WTC11 (cell line): ENCODE data around the gene PIANP. TPM values are rescaled to one million over a fixed set of nuclear protein-coding genes. Genes with fewer than 3 reads are reported as not detected.

Experiments
- ATAC-seq: fragments of 200-7000 bp; cut with Tn5 transposase; 2 replicates; pipeline ENCODE4 v1.10.0; 2021; ENCODE audit warnings: mild to moderate bottlenecking, moderate library complexity
- CTCF ChIA-PET: fragments of 300-600 bp; sonication (Branson Sonifier 250); formaldehyde crosslinking; loops from one replicate; lab custom pipeline; 2021; ENCODE audit warnings: antibody characterized with exemption; lab: Charles Lee
- POLR2A ChIA-PET: fragments of 350-600 bp; sonication (Branson Sonifier 250); formaldehyde crosslinking; loops from one replicate; lab custom pipeline; 2021; ENCODE audit warnings: antibody characterized with exemption; lab: Charles Lee
- DNase-seq: peaks from one replicate; pipeline ENCODE4 v3.0.0; 2021; ENCODE audit warnings: low spot score
- H3K27ac Mint-ChIP-seq: 2 replicates; pipeline ENCODE4 v1.8.0; 2021; ENCODE audit warnings: mixed read lengths
- H3K27me3 Mint-ChIP-seq: 2 replicates; pipeline ENCODE4 v1.8.0; 2021; ENCODE audit warnings: low read depth, mild to moderate bottlenecking, moderate library complexity, mixed read lengths
- H3K36me3 Mint-ChIP-seq: 2 replicates; pipeline ENCODE4 v1.8.0; 2021; ENCODE audit warnings: mixed read lengths
- H3K4me1 Mint-ChIP-seq: 2 replicates; pipeline ENCODE4 v1.8.0; 2022; ENCODE audit warnings: mixed read lengths
- H3K4me3 Mint-ChIP-seq: 2 replicates; pipeline ENCODE4 v1.8.0; 2021; ENCODE audit warnings: mild to moderate bottlenecking, moderate library complexity, mixed read lengths
- H3K9me3 Mint-ChIP-seq: 2 replicates; pipeline ENCODE4 v1.8.0; 2021; ENCODE audit warnings: mixed read lengths
- CBFB ChIP-seq: sonication (generic); formaldehyde crosslinking; IDR thresholded peaks from 2 replicates; pipeline ENCODE4 v1.8.1; 2022; ENCODE audit warnings: mild to moderate bottlenecking, low read depth, missing genetic modification reagents
- CREM ChIP-seq: sonication (generic); formaldehyde crosslinking; IDR thresholded peaks from 2 replicates; pipeline ENCODE4 v1.8.1; 2022; ENCODE audit warnings: mild to moderate bottlenecking, missing genetic modification reagents, moderate library complexity
- ELF4 ChIP-seq: sonication (generic); formaldehyde crosslinking; IDR thresholded peaks from 2 replicates; pipeline ENCODE4 v1.8.1; 2022; ENCODE audit warnings: low read depth, mild to moderate bottlenecking, moderate library complexity, missing genetic modification reagents
- EMX1 ChIP-seq: fragments of 250-450 bp; sonication (Bioruptor Pico); IDR thresholded peaks from 2 replicates; pipeline ENCODE4 v1.8.0; 2021; ENCODE audit warnings: mild to moderate bottlenecking
- ESRRA ChIP-seq: sonication (generic); formaldehyde crosslinking; IDR thresholded peaks from 2 replicates; pipeline ENCODE4 v1.8.1; 2022; ENCODE audit warnings: mild to moderate bottlenecking, missing genetic modification reagents, borderline replicate concordance
- GTF2I ChIP-seq: fragments of 250-450 bp; sonication (Bioruptor Pico); conservative IDR thresholded peaks from 2 replicates; pipeline ENCODE4 v1.4.0; 2021; ENCODE audit warnings: mild to moderate bottlenecking
- JUN ChIP-seq: sonication (generic); formaldehyde crosslinking; IDR thresholded peaks from 2 replicates; pipeline ENCODE4 v1.8.0; 2023; ENCODE audit warnings: mild to moderate bottlenecking, missing genetic modification reagents
- MXD4 ChIP-seq: fragments of 250-450 bp; sonication (Bioruptor Pico); IDR thresholded peaks from 2 replicates; pipeline ENCODE4 v1.8.0; 2021; ENCODE audit warnings: mild to moderate bottlenecking, moderate library complexity, borderline replicate concordance
- RELA ChIP-seq: sonication (generic); formaldehyde crosslinking; IDR thresholded peaks from 2 replicates; pipeline ENCODE4 v1.8.1; 2022; ENCODE audit warnings: missing genetic modification reagents, mild to moderate bottlenecking, borderline replicate concordance
- RORB ChIP-seq: fragments of 250-450 bp; sonication (Bioruptor Pico); IDR thresholded peaks from 2 replicates; pipeline ENCODE4 v1.9.0; 2021; ENCODE audit warnings: mild to moderate bottlenecking
- SMAD4 ChIP-seq: sonication (generic); formaldehyde crosslinking; IDR thresholded peaks from 2 replicates; pipeline ENCODE4 v1.8.0; 2022; ENCODE audit warnings: mild to moderate bottlenecking, missing genetic modification reagents
- SP1 ChIP-seq: sonication (generic); formaldehyde crosslinking; conservative IDR thresholded peaks from 2 replicates; pipeline ENCODE4 v1.8.1; 2022; ENCODE audit warnings: missing genetic modification reagents
- TCF7 ChIP-seq: sonication (generic); formaldehyde crosslinking; IDR thresholded peaks from 2 replicates; pipeline ENCODE4 v1.8.0; 2022; ENCODE audit warnings: mild to moderate bottlenecking, low read depth, missing genetic modification reagents, moderate library complexity
- ZNF121 ChIP-seq: sonication (generic); formaldehyde crosslinking; IDR thresholded peaks from 2 replicates; pipeline ENCODE4 v1.8.0; 2023; ENCODE audit warnings: missing genetic modification reagents
- ZNF138 ChIP-seq: sonication (generic); formaldehyde crosslinking; conservative IDR thresholded peaks from 2 replicates; pipeline ENCODE4 v1.8.1; 2022; ENCODE audit warnings: mild to moderate bottlenecking, moderate library complexity, missing genetic modification reagents
- ZNF671 ChIP-seq: fragments of 250-450 bp; sonication (Bioruptor Pico); IDR thresholded peaks from 2 replicates; pipeline ENCODE4 v1.8.0; 2021; ENCODE audit warnings: mild to moderate bottlenecking
- total RNA-seq: library from RNA; stranded (reverse); gene quantifications from 3 replicates; pipeline ENCODE4 v1.2.3, GENCODE V29; 2021
- TF ChIP-seq, protein P1 (sequence below): sonication (generic); formaldehyde crosslinking; IDR thresholded peaks from 2 replicates; pipeline ENCODE4 v1.8.1; 2022; ENCODE audit warnings: low read depth, mild to moderate bottlenecking, moderate library complexity, missing genetic modification reagents, borderline replicate concordance
- TF ChIP-seq, protein P2 (sequence below): sonication (generic); formaldehyde crosslinking; IDR thresholded peaks from 2 replicates; pipeline ENCODE4 v1.8.1; 2022; ENCODE audit warnings: mild to moderate bottlenecking, moderate library complexity, missing genetic modification reagents
- TF ChIP-seq, protein P3 (sequence below): sonication (generic); formaldehyde crosslinking; IDR thresholded peaks from 2 replicates; pipeline ENCODE4 v1.8.0; 2022; ENCODE audit warnings: mild to moderate bottlenecking, missing genetic modification reagents
- TF ChIP-seq, protein P4 (sequence below): sonication (generic); formaldehyde crosslinking; IDR thresholded peaks from 2 replicates; pipeline ENCODE4 v1.8.1; 2023; ENCODE audit warnings: mild to moderate bottlenecking, missing genetic modification reagents, moderate library complexity
- TF ChIP-seq, protein P5 (sequence below): sonication (generic); formaldehyde crosslinking; IDR thresholded peaks from 2 replicates; pipeline ENCODE4 v1.8.0; 2022; ENCODE audit warnings: mild to moderate bottlenecking, missing genetic modification reagents
- TF ChIP-seq, protein P6 (sequence below): sonication (generic); formaldehyde crosslinking; conservative IDR thresholded peaks from 2 replicates; pipeline ENCODE4 v1.8.1; 2022; ENCODE audit warnings: mild to moderate bottlenecking, missing genetic modification reagents
- TF ChIP-seq, protein P7 (sequence below): fragments of 250-450 bp; sonication (Bioruptor Pico); IDR thresholded peaks from 2 replicates; pipeline ENCODE4 v2.1.2; 2022; ENCODE audit warnings: mild to moderate bottlenecking, moderate library complexity

Gene PIANP
- total RNA-seq, 1 experiment from 2014 or later = 7.7 TPM

DNA sequence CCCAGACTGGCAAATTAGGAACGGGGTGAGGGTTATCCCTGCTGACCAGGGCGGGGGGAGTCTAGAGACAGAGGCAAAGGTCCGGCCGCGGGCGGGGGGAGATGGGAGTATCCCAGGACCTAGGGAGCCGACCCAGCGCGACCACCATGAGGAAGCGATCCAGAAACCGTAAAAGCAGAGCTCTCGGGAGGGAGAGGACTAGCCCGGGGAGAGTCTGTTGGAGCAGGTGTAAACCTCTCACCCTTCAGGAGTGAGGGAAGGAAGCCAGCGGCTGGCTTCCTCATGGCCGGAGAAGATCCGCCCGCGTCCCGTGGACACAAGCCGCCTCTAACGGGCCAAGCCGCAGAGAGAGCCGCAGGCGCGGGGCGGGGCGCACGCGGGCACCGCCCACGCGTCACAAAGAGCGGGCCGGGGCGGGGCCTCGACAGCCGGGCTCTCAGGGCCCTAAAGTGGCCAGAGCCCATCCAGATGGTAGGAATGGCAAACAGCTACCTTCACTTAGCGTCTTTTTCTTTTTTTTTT is 53.5 kb downstream of the PIANP start, which contains the start of gene ACRBP (continued):
- TF ChIP-seq, protein P1, sequence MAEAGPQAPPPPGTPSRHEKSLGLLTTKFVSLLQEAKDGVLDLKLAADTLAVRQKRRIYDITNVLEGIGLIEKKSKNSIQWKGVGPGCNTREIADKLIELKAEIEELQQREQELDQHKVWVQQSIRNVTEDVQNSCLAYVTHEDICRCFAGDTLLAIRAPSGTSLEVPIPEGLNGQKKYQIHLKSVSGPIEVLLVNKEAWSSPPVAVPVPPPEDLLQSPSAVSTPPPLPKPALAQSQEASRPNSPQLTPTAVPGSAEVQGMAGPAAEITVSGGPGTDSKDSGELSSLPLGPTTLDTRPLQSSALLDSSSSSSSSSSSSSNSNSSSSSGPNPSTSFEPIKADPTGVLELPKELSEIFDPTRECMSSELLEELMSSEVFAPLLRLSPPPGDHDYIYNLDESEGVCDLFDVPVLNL = no peak
- TF ChIP-seq ZNF138 = no peak
- TF ChIP-seq, protein P2, sequence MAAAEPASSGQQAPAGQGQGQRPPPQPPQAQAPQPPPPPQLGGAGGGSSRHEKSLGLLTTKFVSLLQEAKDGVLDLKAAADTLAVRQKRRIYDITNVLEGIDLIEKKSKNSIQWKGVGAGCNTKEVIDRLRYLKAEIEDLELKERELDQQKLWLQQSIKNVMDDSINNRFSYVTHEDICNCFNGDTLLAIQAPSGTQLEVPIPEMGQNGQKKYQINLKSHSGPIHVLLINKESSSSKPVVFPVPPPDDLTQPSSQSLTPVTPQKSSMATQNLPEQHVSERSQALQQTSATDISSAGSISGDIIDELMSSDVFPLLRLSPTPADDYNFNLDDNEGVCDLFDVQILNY = 0 out of 2 replicates have a peak, but pooled peaks have one; percentile 20
- TF ChIP-seq, protein P3, sequence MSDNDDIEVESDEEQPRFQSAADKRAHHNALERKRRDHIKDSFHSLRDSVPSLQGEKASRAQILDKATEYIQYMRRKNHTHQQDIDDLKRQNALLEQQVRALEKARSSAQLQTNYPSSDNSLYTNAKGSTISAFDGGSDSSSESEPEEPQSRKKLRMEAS (CRISPR knock-in tag) = 0 out of 2 replicates have a peak, but pooled peaks have one; percentile 28
- no peak for TF ChIP-seq EMX1 (CRISPR knock-in tag)
- TF ChIP-seq GTF2I = no peak
- no peak for TF ChIP-seq MXD4 (CRISPR knock-in tag)
- TF ChIP-seq, protein P4, sequence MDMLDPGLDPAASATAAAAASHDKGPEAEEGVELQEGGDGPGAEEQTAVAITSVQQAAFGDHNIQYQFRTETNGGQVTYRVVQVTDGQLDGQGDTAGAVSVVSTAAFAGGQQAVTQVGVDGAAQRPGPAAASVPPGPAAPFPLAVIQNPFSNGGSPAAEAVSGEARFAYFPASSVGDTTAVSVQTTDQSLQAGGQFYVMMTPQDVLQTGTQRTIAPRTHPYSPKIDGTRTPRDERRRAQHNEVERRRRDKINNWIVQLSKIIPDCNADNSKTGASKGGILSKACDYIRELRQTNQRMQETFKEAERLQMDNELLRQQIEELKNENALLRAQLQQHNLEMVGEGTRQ (CRISPR knock-in tag) = peak; percentile 20; the same call in 1 of the 2 replicates
- no peak for TF ChIP-seq ELF4 (CRISPR knock-in tag)
- no peak for TF ChIP-seq RORB (CRISPR knock-in tag)
- no peak for TF ChIP-seq CREM
- no peak for TF ChIP-seq ESRRA (CRISPR knock-in tag)
- no peak for TF ChIP-seq JUN (CRISPR knock-in tag)
- TF ChIP-seq ZNF121 (CRISPR knock-in tag) = no peak
- no peak for TF ChIP-seq CBFB (CRISPR knock-in tag)
- TF ChIP-seq, protein P5, sequence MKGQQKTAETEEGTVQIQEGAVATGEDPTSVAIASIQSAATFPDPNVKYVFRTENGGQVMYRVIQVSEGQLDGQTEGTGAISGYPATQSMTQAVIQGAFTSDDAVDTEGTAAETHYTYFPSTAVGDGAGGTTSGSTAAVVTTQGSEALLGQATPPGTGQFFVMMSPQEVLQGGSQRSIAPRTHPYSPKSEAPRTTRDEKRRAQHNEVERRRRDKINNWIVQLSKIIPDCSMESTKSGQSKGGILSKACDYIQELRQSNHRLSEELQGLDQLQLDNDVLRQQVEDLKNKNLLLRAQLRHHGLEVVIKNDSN (CRISPR knock-in tag) = peak; percentile 39; the same call in 1 of the 2 replicates
- TF ChIP-seq SP1 (CRISPR knock-in tag) = peak; percentile 59

DNA sequence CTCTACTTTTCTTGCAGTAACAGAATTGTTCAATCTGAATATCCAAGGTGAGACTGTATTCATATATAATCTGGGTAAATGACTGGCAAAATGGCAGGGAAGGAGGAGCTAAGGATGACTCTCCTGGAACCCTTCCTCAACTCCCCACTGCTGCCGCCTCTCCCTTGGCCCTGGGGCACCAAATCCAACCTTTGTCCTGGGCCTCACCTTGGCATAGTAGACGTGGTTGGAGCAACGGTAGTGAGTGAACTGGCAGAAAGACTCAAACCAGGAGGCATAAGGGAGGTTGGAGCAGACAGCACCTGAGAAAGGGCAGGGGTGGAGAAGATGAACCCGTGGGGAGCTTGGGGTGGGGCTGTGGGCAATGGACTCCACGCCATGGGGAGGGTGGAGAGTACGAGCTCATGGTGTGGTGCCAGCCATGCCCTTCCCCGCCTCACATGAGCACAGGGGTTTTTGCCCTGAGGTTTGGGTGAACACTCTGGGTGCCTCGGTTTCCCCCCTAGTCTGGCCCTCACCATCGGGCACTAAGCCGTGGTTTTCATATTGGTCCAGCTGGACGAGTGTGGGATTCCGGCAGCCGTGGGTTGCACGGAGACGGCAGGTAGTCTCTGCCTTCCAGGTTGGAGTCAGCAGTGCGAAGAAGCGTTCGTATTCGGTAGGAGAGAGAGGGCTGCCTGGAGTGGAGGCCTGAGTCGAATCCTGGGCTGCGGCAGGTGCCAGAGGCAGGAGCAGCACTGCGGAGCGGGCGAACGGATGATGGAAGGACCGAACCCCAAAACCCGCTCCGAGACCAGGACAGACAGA is 54.1 kb downstream of the PIANP start:
- ATAC-seq (peak; percentile 36), DNase-seq (peak; percentile 33)
- peaks cover 13% of the 10 kb centered on the region for H3K36me3 Mint-ChIP-seq
- H3K4me1 Mint-ChIP-seq = peaks cover 11% of the 10 kb centered on the region
- peak overlapping the region; percentile 87 for H3K4me3 Mint-ChIP-seq
- CTCF ChIA-PET = interaction anchor here (0.7 to 6.2 kb wide), 9 partner anchors 11 to 179 kb away, joined by 3 to 111 read pairs (median 4); partner anchors contain the start of gene LPAR5
- TF ChIP-seq ZNF121 (CRISPR knock-in tag) (no peak), ZNF671 (CRISPR knock-in tag) (no peak), RELA (CRISPR knock-in tag) (no peak), RORB (CRISPR knock-in tag) (no peak), TCF7 (no peak), SMAD4 (no peak)
- TF ChIP-seq, protein P6, sequence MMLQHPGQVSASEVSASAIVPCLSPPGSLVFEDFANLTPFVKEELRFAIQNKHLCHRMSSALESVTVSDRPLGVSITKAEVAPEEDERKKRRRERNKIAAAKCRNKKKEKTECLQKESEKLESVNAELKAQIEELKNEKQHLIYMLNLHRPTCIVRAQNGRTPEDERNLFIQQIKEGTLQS (CRISPR knock-in tag) = no peak
- TF ChIP-seq, protein P1 = no peak
- TF ChIP-seq, protein P7, sequence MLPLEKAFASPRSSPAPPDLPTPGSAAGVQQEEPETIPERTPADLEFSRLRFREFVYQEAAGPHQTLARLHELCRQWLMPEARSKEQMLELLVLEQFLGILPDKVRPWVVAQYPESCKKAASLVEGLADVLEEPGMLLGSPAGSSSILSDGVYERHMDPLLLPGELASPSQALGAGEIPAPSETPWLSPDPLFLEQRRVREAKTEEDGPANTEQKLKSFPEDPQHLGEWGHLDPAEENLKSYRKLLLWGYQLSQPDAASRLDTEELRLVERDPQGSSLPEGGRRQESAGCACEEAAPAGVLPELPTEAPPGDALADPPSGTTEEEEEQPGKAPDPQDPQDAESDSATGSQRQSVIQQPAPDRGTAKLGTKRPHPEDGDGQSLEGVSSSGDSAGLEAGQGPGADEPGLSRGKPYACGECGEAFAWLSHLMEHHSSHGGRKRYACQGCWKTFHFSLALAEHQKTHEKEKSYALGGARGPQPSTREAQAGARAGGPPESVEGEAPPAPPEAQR = no peak
- TF ChIP-seq, protein P4 (CRISPR knock-in tag) = no peak
- no peaks in the 10 kb centered on the region for H3K9me3 Mint-ChIP-seq
- H3K27me3 Mint-ChIP-seq = peaks cover 36% of the 10 kb centered on the region
- H3K27ac Mint-ChIP-seq = no peak overlapping the region
- POLR2A ChIA-PET = interaction anchor here (1.0 kb wide), 2 partner anchors 11 to 26 kb away, joined by 3 read pairs; no protein-coding TSS in a partner anchor
